ENCODE measurements around the gene MAGI2. TPM values are rescaled to one million over a fixed set of nuclear protein-coding genes. Genes with fewer than 3 reads are reported as not detected.
A peak's percentile ranks its signal among the peaks of the same experiment; 100 is the strongest.

Gene MAGI2
- total and polyA plus RNA-seq, 4 donors = 0.37 to 4.1 (median 1.4) TPM

DNA sequence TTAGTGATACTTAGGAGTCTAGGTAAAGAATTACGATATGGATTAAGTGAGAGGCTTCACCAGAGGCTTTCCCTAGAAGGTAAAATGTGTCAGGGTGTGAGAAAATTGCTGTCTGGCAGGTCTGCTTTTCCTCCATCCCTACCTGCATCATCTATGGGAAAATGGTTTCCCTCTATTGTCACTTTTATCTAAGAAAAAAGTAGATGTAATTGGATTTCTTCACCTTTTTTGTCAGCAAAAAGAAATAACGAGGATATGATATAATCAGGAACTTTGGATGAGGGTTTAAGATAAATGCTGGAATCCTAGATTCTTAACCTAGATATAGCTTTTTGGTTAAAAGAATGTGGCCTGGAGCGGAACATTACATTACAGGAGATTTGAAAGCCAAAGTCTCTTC is 146.1 kb downstream of the MAGI2 start:
- peaks cover 0 to 16% (median 2%) of the 10 kb centered on the region in 4 donors for H3K4me1 ChIP-seq (ENCODE audit: control insufficient read depth in 4 of 4, insufficient read depth in 4 of 4, low read length in 3 of 4)
- H3K27ac ChIP-seq (ENCODE audit: low read depth in 1 of 2, low read length in 2 of 2) = peak overlapping the region in 1 of 2 donors; percentile 57

More for the DNA sequence above, 146.1 kb downstream of the MAGI2 start:
- DNase-seq (ENCODE audit: low spot score) = no peak
- H3K36me3 ChIP-seq (ENCODE audit: control insufficient read depth in 4 of 4, insufficient read depth in 3 of 4, low read depth in 1 of 4, low read length in 3 of 4) = no peaks in the 10 kb centered on the region
- no peak overlapping the region for H3K9ac ChIP-seq (ENCODE audit: low read depth in 1 of 2, low read length in 2 of 2)
- no peak overlapping the region for H3K4me3 ChIP-seq (ENCODE audit: low read depth in 1 of 3, low read length in 3 of 3)
- WGBS = 80% methylated on average over 3 of the region's 3 CpGs
- no peak for TF ChIP-seq GABPA (IDR thresholded peaks at IDR 0.05 in 1 of 2, conservative IDR thresholded peaks at IDR 0.05 in 1 of 2)
- TF ChIP-seq NR2F2 (IDR thresholded peaks at IDR 0.05) = no peak
- no peak for TF ChIP-seq REST (IDR thresholded peaks at IDR 0.05)
- TF ChIP-seq YY1 (IDR thresholded peaks at IDR 0.05) = no peak
- TF ChIP-seq ATF3 (IDR thresholded peaks at IDR 0.05) = no peak
- TF ChIP-seq HNF4A (conservative IDR thresholded peaks at IDR 0.05) = no peak
- no peak for TF ChIP-seq EGR1 (IDR thresholded peaks at IDR 0.05; ENCODE audit: low read depth in 2 of 2)
- TF ChIP-seq, protein P1, sequence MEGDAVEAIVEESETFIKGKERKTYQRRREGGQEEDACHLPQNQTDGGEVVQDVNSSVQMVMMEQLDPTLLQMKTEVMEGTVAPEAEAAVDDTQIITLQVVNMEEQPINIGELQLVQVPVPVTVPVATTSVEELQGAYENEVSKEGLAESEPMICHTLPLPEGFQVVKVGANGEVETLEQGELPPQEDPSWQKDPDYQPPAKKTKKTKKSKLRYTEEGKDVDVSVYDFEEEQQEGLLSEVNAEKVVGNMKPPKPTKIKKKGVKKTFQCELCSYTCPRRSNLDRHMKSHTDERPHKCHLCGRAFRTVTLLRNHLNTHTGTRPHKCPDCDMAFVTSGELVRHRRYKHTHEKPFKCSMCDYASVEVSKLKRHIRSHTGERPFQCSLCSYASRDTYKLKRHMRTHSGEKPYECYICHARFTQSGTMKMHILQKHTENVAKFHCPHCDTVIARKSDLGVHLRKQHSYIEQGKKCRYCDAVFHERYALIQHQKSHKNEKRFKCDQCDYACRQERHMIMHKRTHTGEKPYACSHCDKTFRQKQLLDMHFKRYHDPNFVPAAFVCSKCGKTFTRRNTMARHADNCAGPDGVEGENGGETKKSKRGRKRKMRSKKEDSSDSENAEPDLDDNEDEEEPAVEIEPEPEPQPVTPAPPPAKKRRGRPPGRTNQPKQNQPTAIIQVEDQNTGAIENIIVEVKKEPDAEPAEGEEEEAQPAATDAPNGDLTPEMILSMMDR (IDR thresholded peaks at IDR 0.05; ENCODE audit: low read depth, low read length, missing input control) = no peak
- TF ChIP-seq, protein P2, sequence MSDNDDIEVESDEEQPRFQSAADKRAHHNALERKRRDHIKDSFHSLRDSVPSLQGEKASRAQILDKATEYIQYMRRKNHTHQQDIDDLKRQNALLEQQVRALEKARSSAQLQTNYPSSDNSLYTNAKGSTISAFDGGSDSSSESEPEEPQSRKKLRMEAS (IDR thresholded peaks at IDR 0.05) = no peak
- no peak for TF ChIP-seq ZBTB33 (IDR thresholded peaks at IDR 0.05)
- H3K9me3 ChIP-seq (ENCODE audit: control insufficient read depth in 4 of 4, low read length in 3 of 4) = no peaks in the 10 kb centered on the region
- no peaks in the 10 kb centered on the region for H3K27me3 ChIP-seq (ENCODE audit: control insufficient read depth in 4 of 4, insufficient read depth in 4 of 4, low read length in 3 of 4)

All from liver (tissue), 9 donors.